Activated CD4-positive, alpha-beta T cell treated with anti-CD3 and anti-CD28 coated beads for 1 hour (primary cell): Measurements from ENCODE around the gene EFCAB12.

Experiments used
- DNase-seq: peaks from one replicate; pipeline ENCODE4 v3.0.0-alpha.2; 2020

EFCAB12 gene

DNA sequence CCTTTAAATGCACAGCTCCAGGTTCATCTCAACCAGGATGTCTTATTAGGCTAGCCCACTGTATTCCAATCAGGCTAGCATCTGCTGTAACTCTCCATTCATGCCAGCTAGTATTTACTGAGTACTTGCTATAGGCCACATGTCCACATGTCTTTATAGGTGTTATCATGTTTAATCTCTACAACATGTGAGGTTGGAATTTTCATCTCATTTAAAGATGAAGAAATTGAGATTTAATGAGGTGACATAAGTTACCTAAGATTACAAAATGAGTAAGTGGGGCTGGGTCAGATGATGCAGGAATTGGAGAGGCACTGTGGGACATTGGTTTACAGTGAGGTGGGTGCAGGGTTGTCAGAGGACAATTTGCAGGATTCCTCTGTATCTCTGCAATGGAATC, 14.5 kb upstream of the EFCAB12 start:
- no peak for DNase-seq

DNA sequence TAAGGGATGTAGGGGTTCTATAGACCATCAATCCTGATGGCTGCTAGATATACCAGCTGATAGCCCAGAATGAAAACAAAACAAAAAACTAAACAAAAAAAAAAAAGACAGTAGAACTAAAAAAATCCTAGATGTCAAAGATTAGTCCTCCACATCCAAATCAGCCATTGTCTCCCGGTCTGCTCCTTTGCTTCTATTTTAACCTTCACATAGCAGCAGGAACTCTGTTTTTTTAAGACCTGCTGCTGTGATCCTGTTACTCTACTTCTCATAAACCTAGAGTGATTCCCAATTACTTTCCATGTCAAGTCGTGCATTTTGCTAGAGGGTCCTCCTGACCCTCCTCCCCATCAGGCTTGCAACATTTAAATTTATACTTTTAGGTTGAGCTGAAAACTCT, 14.1 kb upstream of the EFCAB12 start:
- DNase-seq, result no peak

DNA sequence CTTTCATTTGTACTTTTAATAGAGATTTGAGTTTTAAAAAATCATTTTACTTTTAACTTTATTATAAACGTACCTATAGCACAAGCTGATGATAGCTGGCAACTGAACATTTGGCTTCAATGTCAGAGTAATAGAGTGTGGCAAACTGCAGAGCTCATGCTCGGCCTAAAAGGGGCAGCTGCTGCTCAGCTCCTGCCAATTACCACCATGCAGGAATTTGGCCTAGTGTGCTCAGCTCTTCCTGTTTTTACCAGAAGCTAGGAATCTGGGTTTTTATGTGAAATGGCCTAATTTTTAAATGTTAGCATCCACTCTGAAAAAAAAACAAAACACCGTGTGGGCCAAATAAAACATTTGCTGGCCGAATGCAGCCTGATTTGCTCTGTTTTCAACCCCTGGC, 13.3 kb upstream of the EFCAB12 start:
- no peak for DNase-seq

DNA sequence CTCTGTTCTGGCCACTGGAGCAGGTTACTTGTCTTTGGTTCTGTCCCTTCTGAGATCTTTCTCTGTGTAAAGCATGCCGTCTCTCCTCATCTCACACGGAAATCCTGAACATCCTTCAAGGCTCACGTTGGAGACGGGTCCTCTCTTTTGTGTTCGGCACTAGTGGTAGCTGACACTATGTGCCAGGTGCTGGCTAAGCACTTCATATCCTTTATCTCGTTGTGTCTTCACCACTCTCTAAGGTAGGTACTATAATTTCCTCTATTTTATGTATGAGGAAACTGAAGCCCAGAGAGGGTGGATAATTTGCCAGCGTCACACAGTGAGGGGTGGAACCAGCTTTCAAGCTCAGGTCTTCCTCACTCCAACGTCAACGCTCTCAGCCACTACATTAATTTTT, 12.8 kb upstream of the EFCAB12 start:
- DNase-seq, result no peak

DNA sequence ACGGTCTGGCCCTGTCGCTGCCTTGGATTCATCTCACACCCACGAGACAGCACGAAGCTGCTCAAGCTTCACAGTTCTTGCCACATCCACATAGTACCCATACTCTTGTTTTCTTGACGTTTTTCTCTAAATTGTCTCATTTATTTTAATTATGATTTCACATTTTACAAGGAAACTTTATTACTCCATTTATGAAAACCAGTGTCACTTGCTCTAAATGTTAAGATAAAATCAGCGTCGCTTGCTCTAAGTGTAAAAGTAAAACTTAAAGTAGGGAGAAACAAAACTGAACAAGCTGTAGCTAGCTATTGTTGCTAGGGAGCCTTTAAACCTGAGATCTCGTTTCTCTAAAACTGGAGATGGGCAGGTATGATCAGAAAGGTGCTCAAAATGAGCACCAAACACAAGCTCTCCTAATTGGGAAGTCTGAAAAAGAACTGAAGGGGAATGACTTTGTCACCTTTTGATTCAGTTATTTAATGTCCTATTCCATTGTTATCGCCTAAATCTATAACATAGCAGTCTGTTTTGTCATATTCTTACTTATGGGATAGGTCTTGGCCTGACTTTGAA, 12.3 kb upstream of the EFCAB12 start:
- DNase-seq, result no peak

DNA sequence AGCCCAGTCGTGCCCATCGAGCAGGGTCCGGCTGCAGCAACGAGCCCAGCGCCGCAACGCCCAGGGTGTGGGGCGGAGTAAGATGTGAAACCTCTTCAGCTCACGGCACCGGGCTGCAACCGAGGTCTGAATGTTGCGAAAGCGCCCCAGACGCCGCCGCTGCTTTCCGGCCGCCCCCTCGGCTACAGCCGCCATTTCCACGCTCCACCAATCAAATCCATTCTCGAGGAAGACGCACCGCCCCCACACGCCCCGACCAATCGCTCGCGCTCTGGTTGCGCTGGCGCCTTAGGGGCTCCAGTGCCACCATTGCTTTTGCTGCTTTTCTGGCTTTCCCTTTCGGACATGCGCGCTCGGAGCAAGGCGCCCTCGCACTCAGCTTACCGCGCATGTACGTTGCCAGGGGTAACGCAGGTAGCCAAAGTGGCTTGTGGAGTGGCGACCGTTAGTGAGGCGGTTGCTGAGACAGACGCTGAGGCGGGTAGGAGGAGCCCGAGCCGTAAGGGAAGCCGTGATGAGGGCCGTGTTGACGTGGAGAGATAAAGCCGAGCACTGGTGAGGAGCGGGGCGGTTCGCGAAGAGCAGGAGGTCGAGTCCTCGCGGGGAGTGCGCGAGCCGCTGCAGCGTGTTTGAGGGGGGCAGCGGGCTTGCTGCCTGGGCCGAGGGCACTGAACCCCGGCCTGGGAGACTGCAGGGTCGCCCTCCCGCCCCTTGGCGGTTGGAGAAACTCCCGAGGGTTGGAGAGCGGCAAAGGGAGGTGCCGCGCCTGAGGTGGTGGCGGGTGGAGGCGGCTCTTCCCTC, 11.6 kb upstream of the EFCAB12 start, which contains the start of the genes IFT122 and MBD4:
IFT122 (plus strand) TSS at position 408 of the 801 bp plus-strand sequence; CDS start at position 515, 107 bp downstream.
MBD4 (minus strand) TSS at position 132 of the 801 bp plus-strand sequence; CDS start at position 17, 115 bp downstream.
- DNase-seq, result peak; percentile 98

DNA sequence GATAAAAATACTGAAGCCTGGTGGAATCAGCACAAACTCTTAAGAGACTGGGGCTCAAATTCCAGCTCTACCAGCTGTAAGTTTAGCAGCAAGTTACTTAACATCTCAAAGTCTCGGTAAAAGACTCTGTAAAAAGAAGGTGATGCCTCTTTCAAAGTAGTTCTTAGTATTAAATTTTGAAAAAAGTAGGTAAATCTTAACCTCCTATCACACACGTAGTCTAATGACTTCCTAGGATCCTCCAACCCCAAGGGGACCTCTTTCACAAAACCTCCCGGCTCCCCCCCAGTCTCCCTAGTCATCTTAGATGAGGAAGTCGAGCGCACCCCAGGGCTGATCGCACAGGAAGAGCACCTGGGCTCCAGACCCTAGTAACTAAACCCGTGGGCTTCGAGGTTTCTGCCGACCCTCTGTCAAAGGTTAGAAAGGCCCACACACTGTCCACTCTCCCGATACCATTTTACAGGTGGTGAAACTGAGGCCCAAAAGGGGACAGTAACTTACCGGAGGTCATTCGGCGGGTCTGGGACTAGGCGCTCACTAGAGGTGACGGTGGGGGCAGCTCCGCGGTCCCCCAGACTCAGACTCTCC, 10.9 kb upstream of the EFCAB12 start:
- peak; percentile 11 for DNase-seq

DNA sequence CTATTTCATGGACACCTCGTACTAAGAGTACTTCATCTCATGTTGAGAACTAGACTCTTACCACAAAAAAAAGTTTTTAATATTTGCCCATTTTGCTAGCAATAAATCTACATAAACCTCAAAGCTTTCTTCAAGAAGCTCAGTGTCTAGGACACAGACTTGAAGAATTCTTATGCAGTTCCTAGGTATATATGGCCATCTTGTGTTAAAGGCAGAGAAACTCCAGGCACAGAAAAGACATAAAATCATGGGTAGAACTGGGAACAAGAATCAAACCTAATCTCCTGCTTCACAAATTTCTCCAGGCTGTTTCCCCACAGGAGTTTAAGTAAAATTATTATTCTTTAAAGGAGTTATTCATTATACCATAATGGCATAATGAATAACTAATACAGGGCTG, 6.9 kb upstream of the EFCAB12 start:
- DNase-seq, result no peak

DNA sequence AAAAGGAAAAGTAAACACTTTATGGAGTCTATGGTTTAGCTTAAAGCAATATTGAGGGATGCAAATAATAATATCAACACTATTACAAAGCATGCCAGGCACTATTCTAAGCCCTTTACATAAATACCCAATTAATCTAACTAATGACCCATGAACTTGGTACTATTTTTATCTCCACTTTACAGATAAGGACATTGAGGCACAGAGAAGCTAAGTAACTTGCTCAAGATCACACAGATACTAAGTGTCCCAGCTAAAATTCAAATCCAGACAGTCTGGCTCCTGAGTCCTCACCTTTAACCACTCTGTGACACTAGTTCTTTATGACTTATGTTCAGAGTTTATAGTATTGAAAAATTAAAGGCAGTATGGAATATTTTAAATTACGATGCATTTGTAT, 5.7 kb upstream of the EFCAB12 start:
- no peak for DNase-seq

DNA sequence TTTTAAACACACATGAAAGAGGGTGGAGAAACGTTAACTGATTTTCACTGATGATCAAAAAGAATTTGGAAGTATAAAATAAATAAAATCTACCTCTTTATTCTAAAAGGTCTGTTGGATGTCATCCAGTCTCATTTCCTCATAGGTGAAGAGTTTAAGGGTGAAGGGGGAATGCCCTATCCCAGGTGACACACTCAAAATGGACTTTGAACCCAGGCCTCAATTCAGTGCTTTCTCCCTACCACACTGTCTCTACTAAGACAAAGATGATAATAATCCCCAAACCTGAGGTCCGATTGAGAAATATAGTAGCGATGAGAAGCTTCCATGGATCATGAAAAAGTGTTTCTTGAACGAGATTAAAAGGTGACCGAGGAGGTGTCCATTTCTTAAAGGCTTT, 5.1 kb upstream of the EFCAB12 start:
- no peak for DNase-seq

DNA sequence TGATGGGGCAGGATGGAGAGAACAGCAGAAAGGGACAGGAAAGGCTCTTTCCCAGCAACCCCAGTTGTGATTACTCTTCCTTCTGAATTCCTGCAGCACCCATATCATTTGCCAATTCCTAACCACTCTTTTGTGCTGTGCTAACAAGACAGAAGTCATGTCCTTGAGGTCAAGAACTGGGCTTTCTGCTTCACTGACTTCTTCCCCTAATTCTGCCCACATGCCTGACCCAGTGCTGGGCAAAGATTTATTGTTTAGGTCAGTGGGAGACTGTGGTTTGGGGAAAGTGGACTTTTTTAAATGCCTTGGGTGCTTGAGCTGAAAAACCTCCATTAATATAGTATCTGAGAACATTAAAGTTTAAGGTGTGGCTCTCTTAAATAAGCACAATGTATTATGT, 4.2 kb upstream of the EFCAB12 start:
- no peak for DNase-seq

DNA sequence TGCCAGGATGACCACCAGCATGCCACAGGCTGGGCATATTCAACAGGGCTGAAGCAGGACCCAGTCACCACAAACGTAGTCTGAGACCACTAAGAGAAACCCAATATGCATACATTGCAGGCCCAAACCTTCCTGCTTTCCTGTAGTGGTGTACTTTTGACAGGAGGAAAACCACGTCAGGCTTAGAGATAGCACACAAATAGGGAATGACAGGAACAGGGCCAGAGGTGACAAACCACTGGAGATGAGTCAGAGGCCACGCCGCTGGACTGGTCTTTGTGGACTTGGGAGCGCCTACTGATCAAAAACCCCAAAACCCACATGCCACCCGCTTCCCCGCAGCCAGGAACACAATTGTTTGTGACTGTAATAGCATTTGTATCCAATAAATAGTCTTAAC, 3.6 kb upstream of the EFCAB12 start:
- no peak for DNase-seq

DNA sequence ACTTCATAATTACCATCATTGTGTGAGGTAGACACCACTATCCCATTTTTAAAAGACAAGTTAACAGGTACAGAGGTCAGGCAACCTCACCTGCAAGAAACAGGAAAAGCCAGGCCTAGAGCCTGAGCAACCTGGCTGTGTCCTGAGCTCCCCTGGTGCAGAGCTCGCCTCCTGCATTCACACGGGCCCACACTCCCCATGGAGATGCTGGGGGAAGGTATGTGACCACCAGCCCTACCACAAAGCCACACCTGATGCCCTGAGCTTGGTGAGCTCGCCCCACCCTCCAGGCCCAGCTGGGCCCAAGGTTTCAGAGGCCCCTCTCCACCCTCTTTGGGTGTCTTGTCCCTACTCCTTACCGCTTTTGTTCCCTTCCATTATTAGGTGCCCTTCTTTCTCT, 1.2 kb upstream of the EFCAB12 start:
- DNase-seq, result no peak

DNA sequence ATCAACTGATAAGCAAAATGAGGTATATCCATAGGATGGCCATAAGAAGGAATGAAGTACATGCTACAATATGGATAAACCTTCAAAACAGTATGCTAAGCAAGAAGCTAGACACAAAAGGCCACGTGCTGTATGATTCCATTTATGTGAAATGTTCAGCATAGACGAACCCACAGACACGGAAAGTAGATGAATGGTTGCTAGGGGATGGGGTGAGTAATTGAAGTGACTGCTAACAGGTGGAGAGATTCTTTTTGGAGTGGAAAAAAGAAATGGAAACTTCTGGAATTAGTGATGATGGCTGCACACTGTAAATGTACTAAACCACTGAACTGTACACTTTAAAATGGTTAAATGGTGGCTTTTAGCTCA, 630 bp upstream of the EFCAB12 start:
- no peak for DNase-seq

DNA sequence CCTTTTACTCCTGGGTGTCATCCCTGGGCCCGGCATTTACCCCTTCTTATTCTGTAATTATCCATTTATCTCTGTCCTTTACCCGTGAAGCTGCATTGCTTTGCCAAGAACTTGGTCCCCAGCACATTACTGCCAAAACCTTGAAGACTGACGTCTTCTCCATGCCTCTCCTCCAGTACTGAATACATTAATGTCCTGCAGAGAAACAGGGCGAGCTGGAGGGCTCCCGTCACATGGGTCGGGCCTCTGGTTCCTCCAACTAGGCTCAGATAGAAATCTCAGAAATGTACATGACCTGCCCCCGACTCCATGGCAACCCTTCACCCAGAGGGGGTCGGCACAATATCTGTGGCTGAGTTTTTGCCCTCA, 445 bp downstream of the EFCAB12 start:
- DNase-seq, result no peak

DNA sequence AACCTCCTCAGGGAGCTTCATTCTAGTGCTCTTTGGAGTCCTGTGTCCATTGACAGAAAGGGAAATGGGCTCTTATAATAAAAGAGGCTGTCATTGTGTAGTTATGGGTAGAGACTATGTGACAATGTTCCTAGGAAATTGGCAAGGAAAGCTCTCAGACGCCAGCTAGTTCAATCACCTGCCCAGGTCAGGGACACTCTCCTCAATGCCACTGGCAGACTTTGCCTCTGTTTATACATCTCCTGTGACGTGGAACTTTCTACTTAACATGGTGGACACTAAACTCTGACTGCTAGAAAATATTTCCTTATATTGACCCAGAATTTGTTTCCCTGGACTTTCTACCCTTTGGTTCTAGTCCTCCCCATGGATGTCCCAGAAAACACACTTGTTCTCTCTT, 2.8 kb downstream of the EFCAB12 start:
- DNase-seq, result no peak

DNA sequence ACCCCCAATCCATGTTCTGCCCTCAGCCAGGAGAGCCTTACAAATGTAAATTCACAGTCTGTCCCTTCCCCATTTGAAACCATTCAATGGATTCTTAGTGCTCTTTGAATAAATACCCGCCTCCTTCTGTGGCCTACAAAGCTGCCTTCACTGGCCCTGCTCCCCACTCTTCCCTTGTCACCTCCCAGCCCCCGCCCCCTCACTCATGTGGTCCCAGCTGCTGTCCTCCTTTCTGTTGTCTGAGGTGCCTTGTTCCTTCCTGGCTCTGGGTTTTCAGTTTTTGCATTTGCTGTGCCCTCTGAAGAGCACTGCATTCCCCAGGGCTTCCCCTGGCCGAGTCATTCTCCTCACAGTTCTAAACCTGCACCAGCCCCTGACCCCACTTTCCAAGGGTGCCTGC, 3.2 kb downstream of the EFCAB12 start:
- DNase-seq, result no peak

DNA sequence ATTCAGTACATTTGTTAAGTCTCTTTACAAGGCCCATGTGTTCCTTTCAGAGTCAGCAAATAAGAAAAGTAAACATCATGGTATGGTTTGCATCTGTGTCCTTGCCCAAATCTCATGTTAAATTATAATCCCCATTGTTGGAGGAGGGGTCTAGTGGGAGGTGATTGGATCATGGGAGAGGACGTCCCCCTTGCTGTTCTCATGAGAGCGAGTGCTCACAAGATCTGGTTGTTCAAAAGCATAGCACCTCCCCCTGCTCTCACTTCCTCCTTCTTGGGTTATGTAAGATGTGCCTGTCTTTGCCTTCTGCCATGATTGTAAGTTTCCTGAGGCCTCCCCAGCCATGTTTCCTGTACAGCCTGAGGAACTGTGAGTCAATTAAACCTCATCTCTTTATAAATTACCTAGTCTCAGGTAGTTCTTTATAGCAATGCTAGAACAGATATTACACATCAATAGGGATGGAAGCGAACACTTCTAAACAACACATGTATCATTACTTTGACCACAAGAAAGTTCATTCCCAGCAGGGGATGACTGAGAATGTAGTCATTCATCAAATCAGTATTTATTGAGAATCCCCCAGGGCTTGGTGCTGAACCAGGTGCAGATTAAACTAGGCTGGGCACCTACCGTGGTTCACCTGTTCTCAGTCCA, 4.1 kb downstream of the EFCAB12 start:
- no peak for DNase-seq

DNA sequence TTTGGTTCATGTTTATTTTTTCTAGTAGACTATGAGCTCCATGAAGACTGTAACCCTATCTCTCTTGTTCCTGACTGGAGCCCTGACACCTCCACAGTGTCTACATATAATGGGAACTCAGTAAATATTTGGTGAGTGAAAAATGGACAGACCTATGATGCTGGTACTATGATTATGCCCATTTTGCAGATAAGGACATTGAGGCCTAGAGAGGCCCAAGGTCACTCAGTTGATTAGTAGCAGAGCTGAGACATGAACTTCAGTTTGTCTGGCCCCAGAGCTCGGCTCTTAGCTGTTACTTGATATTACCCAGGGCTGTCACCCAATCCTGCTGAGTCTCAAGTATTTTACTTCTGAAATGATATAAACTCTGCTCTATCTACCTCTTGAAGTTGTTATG, 5.5 kb downstream of the EFCAB12 start:
- no peak for DNase-seq

DNA sequence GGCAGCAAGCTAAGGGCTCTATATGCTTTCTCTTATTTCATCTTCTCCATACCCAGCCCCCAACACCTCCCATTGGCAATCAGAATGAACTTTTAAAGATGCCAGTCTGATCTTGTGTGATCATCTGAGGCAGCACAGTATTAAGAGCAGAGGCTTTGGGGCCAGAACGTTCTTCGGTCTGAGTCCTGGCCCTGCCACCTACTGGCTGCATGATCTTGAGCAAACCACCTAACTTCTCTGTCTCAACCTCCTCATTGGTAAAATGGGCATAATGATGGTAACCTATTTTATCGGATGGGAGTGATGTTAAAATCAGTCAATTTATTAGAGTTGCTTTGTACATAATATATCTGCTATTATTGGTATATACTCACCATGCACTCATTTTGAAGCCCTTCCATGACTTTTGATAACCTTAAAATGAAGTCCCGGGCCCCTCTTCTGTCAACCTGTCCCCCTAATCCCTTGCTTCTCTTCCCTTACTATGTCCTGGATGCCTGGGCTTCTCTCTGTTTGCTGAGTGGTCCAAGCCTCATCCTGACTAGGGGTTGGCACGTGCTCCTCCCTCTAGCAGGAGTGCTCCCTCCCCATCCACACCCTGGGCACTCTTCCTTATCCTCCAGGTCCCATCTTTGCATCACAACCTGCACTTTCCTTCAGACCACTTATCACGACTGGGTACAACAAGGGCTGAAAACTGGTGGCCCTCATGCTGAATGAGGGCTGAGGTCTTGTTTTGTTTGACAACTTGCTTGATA, 6.3 kb downstream of the EFCAB12 start:
- no peak for DNase-seq

DNA sequence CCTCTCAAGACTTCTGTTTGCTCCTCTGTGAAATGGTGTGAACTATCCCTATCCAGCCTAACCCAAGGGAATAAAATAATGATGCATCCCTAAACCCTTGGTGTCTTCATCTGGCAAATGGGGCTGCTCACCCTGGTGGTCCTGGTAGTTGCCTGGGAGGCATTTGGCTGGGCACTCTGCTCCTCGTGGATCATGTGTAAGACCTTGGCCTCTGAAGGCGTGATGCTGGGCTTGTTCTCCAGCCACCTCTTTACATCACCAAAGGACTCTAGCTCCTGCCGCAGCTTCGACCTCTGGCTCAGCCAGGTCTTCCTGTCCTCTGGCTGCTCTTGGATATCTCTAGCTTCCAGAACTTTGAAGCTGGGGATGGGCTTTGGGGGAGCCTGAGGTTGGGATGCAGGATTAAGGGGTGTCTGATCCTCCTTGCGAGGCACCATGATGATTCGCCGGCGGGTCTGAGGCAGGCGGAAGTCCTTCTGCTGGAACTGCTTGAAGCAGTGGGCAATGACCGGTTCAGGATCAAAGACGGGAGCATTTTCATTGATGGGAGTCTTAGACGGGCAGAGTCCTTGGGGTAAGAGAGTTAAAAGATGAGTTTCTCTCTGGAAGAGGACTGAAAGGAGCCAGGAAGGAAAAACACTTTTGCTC, 7.1 kb downstream of the EFCAB12 start:
- DNase-seq, result no peak

DNA sequence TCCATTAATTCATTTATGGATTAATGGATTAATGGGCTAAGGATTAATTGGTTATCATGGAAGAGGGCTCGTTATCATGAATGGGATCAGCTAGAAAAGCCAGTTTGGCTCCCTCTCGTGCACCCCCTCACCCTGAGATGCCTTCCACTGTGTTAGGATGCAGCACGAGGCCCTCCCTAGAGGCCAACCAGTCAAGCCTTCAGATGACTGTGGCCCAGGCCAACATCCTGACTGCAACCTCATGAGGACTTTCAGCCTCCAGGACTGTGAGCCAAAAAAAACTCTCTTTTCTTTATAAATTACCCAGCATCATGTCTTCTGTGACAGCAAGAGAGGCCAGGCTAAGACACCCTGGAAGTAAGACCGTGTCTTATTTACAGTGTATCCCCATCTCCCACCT, 9.0 kb downstream of the EFCAB12 start:
- DNase-seq, result no peak
